RWPE2 (cell line): Measurements from ENCODE around the gene NCAM1.

Experiments
- ATAC-seq: fragments of 200-7000 bp; cut with Tn5 transposase; 3 replicates; pipeline ENCODE4 v1.9.1; 2021; ENCODE audit warnings: low read depth
- DNase-seq: peaks from one replicate; pipeline ENCODE4 v3.0.0-alpha.2; 2020; ENCODE audit warnings: low spot score
- H3K27ac ChIP-seq: fragments of 450-650 bp; 2 replicates; pipeline ENCODE4 v1.5.1; 2017; ENCODE audit warnings: mild to moderate bottlenecking; ENCODE audit not compliant: poor library complexity, severe bottlenecking
- H3K27me3 ChIP-seq: fragments of 250-450 bp; sonication (Bioruptor Pico); 2 replicates; pipeline ENCODE4 v1.5.1; 2021; ENCODE audit warnings: mild to moderate bottlenecking, moderate library complexity; ENCODE audit not compliant: insufficient read depth, poor library complexity, severe bottlenecking
- H3K36me3 ChIP-seq: fragments of 250-450 bp; sonication (Bioruptor Pico); 2 replicates; pipeline ENCODE4 v1.5.1; 2020; ENCODE audit warnings: low read depth, mild to moderate bottlenecking, moderate library complexity
- H3K4me1 ChIP-seq: fragments of 250-450 bp; sonication (Bioruptor Pico); 2 replicates; pipeline ENCODE4 v1.5.1; 2021; ENCODE audit warnings: mild to moderate bottlenecking, moderate library complexity; ENCODE audit not compliant: insufficient read depth, poor library complexity, severe bottlenecking
- H3K4me3 ChIP-seq: fragments of 250-450 bp; sonication (Bioruptor Pico); 2 replicates; pipeline ENCODE4 v1.5.1; 2021; ENCODE audit warnings: mild to moderate bottlenecking, moderate library complexity; ENCODE audit not compliant: severe bottlenecking
- H3K9me3 ChIP-seq: fragments of 250-450 bp; sonication (Bioruptor Pico); 2 replicates; pipeline ENCODE4 v1.5.1; 2021; ENCODE audit warnings: mild to moderate bottlenecking, moderate library complexity; ENCODE audit not compliant: severe bottlenecking
- CTCF ChIP-seq: fragments of 450-650 bp; IDR thresholded peaks from one replicate; pipeline ENCODE4 v1.5.1; 2017; ENCODE audit warnings: mild to moderate bottlenecking, moderate library complexity; ENCODE audit not compliant: poor library complexity, severe bottlenecking

Gene NCAM1

GRCh38 chr11:113288286-113288863, 327.2 kb downstream of the NCAM1 start:
- no peak overlapping the region for H3K4me3 ChIP-seq
- H3K27ac ChIP-seq: no peak overlapping the region
- no peaks in the 10 kb centered on the region for H3K27me3 ChIP-seq
- H3K36me3 ChIP-seq: no peaks in the 10 kb centered on the region
- DNase-seq: no peak
- no peak for TF ChIP-seq CTCF
- no peaks in the 10 kb centered on the region for H3K4me1 ChIP-seq
- no peak for ATAC-seq
- H3K9me3 ChIP-seq: no peaks in the 10 kb centered on the region

GRCh38 chr11:113289431-113290187, 328.4 kb downstream of the NCAM1 start:
- peak; percentile 91 for TF ChIP-seq CTCF

GRCh38 chr11:113293936-113294335, 332.7 kb downstream of the NCAM1 start:
- ATAC-seq (no peak), DNase-seq (no peak)
- TF ChIP-seq CTCF: no peak
- Histone ChIP-seq H3K4me1 (no peaks in the 10 kb centered on the region), H3K36me3 (no peaks in the 10 kb centered on the region), H3K9me3 (no peaks in the 10 kb centered on the region), H3K27ac (no peak overlapping the region), H3K4me3 (no peak overlapping the region), H3K27me3 (no peaks in the 10 kb centered on the region)

More at GRCh38 chr11:113289431-113290187, 328.4 kb downstream of the NCAM1 start:
- Histone ChIP-seq H3K27ac (no peak overlapping the region), H3K27me3 (no peaks in the 10 kb centered on the region), H3K36me3 (no peaks in the 10 kb centered on the region), H3K9me3 (no peaks in the 10 kb centered on the region), H3K4me1 (no peaks in the 10 kb centered on the region), H3K4me3 (no peak overlapping the region)
- peak; percentile 74 for ATAC-seq
- DNase-seq: no peak

- H3K27ac ChIP-seq: no peak overlapping the region
- peaks cover 10% of the 10 kb centered on the region for H3K27me3 ChIP-seq
- no peaks in the 10 kb centered on the region for H3K9me3 ChIP-seq
- no peak for ATAC-seq
- no peaks in the 10 kb centered on the region for H3K4me1 ChIP-seq
- no peak overlapping the region for H3K4me3 ChIP-seq
- TF ChIP-seq CTCF: no peak
- no peak for DNase-seq
- no peaks in the 10 kb centered on the region for H3K36me3 ChIP-seq
Observed at GRCh38 chr11:113295993-113296392, 334.8 kb downstream of the NCAM1 start.
